HepG2 (cell line): ENCODE data around the gene CFD. TPM values are rescaled to one million over a fixed set of nuclear protein-coding genes. Genes with fewer than 3 reads are reported as not detected.
A peak's percentile ranks its signal among the peaks of the same experiment; 100 is the strongest.

Experiments
- ATAC-seq: fragments of 200-7000 bp; cut with Tn5 transposase; 3 replicates; pipeline ENCODE4 v1.9.1; 2020; ENCODE audit warnings: mild to moderate bottlenecking, moderate library complexity
- BruUV-seq: library from RNA; stranded (reverse); fragments of 400-500 nt; replicated peaks from 2 replicates; lab custom pipeline; 2021; lab: Mats Ljungman, UMichigan
- CTCF ChIA-PET: fragments of 300-600 bp; formaldehyde crosslinking; extraction: SDS; loops from one replicate; lab custom pipeline; 2021; ENCODE audit warnings: low total read pairs, inconsistent platforms, low intra/inter-chr PET ratio; lab: Yijun Ruan, JAX
- POLR2A ChIA-PET: fragments of 350-600 bp; sonication (Branson Sonifier 250); formaldehyde crosslinking; loops from one replicate; lab custom pipeline; 2020; ENCODE audit warnings: antibody characterized with exemption, inconsistent platforms; lab: Yijun Ruan, JAX
- DNase-seq: peaks from one replicate; pipeline ENCODE4 v3.0.0-alpha.2; 2015; ENCODE audit warnings: low spot score
- FAIRE-seq: peaks from 3 replicates; lab custom pipeline; 2011; peaks lifted over from hg19 to GRCh38; lab: Jason Lieb, UNC
- H2AFZ ChIP-seq: one replicate; pipeline ENCODE4 v1.6.1; 2011; ENCODE audit warnings: low read length, inconsistent platforms
- H3K27ac ChIP-seq: fragments of 300-600 bp; 3 replicates; pipeline ENCODE4 v1.8.0; 2011; ENCODE audit warnings: mixed run types, mild to moderate bottlenecking, mixed read lengths, low read length, inconsistent platforms; ENCODE audit not compliant: insufficient read depth; ENCODE audit errors: extremely low read length
- H3K27me3 ChIP-seq, 2 experiments: fragments of 200-600 bp in 1 of 2; 2 replicates in 1 of 2; 3 replicates in 1 of 2; pipeline versions ENCODE4 v1.6.0 to v1.8.0; 2011; ENCODE audit warnings: low read length in 2 of 2, mild to moderate bottlenecking in 2 of 2, moderate library complexity in 2 of 2, inconsistent platforms in 1 of 2; ENCODE audit not compliant: insufficient read depth in 2 of 2, control insufficient read depth in 1 of 2
- H3K36me3 ChIP-seq, 2 experiments: fragments of 200-600 bp in 1 of 2; replicated peaks in 1 of 2; 2 replicates in 1 of 2; 3 replicates in 1 of 2; pipeline versions ENCODE4 v1.5.1 to v1.8.0; 2011; ENCODE audit warnings: low read length in 2 of 2, inconsistent platforms in 1 of 2; ENCODE audit not compliant: insufficient read depth in 2 of 2, control insufficient read depth in 1 of 2
- H3K4me1 ChIP-seq: 2 replicates; pipeline ENCODE4 v1.5.1; 2012; ENCODE audit warnings: low read length, inconsistent platforms; ENCODE audit not compliant: insufficient read depth
- H3K4me2 ChIP-seq: 2 replicates; pipeline ENCODE4 v1.6.0; 2011; ENCODE audit warnings: low read depth, low read length, inconsistent platforms
- H3K4me3 ChIP-seq, 3 experiments: fragments of 200-600 bp in 1 of 3; sonication (generic), shearing (Covaris generic) in 1 of 3; replicated peaks in 1 of 3; 2 replicates each; pipeline ENCODE4 v1.5.1; 2011 to 2016; ENCODE audit warnings: low read length in 3 of 3, inconsistent platforms in 2 of 3, low read depth in 2 of 3, mild to moderate bottlenecking in 2 of 3, control low read depth in 1 of 3, mixed read lengths in 1 of 3; ENCODE audit not compliant: insufficient read depth in 1 of 3
- H3K79me2 ChIP-seq: one replicate; pipeline ENCODE4 v1.6.1; 2011; ENCODE audit warnings: low read length, inconsistent platforms; ENCODE audit not compliant: insufficient read depth
- H3K9ac ChIP-seq: 2 replicates; pipeline ENCODE4 v1.6.0; 2011; ENCODE audit warnings: mild to moderate bottlenecking, low read depth, low read length, inconsistent platforms; ENCODE audit not compliant: insufficient read depth
- H3K9me3 ChIP-seq: 2 replicates; pipeline ENCODE4 v1.5.1; 2012; ENCODE audit warnings: mild to moderate bottlenecking, low read length
- H4K20me1 ChIP-seq: 2 replicates; pipeline ENCODE4 v1.6.0; 2011; ENCODE audit warnings: inconsistent platforms, mild to moderate bottlenecking, low read length, moderate library complexity; ENCODE audit not compliant: insufficient read depth
- ATF5 ChIP-seq: sonication (generic); formaldehyde crosslinking; IDR thresholded peaks from 2 replicates; pipeline ENCODE4 v1.4.0; 2020; ENCODE audit warnings: mild to moderate bottlenecking, low read depth, missing genetic modification reagents
- UBTF ChIP-seq: sonication (generic); formaldehyde crosslinking; IDR thresholded peaks from 2 replicates; pipeline ENCODE4 v1.4.0; 2020; ENCODE audit warnings: mild to moderate bottlenecking, missing genetic modification reagents
- ZNF577 ChIP-seq: sonication (generic); formaldehyde crosslinking; IDR thresholded peaks from 2 replicates; pipeline ENCODE4 v1.4.0; 2020; ENCODE audit warnings: mild to moderate bottlenecking, low read depth, missing genetic modification reagents, borderline replicate concordance
- WGBS: methylation state at CpG from one replicate; pipeline ENCODE4 v1.1.6; 2017; ENCODE audit warnings: low lambda C conversion rate; 5-methylcytosine and 5-hydroxymethylcytosine counted together
- in situ Hi-C: cut with HindIII; loops from 2 replicates; pipeline ENCODE4 v1.10.0; 2017; ENCODE audit warnings: low pct_unique_long_range_greater_than_20kb; ENCODE audit not compliant: extremely low pct_ligation_motif_present
- intact Hi-C: fragments of 100-400 bp; cut with micrococcal nuclease; formaldehyde crosslinking; loops from one replicate; pipeline ENCODE4 v1.10.0; 2022; ENCODE audit not compliant: unreplicated experiment
- polyA plus RNA-seq, 8 experiments: library from polyadenylated mRNA; depleted of rRNA in 3 of 8; stranded (reverse) in 7 of 8; unstranded in 1 of 8; fragments of >200 nt; fragmentation: Illumina TruSeq in 4 of 8; extraction: Trizol in 4 of 8; gene quantifications; 2 replicates each; pipeline versions ENCODE4 v1.2.1 to v1.2.3, GENCODE V29; 2011 to 2016; ENCODE audit warnings: low read depth in 4 of 8, missing spikeins in 1 of 8, mixed read lengths in 1 of 8; ENCODE audit not compliant: insufficient read depth in 1 of 8
- total RNA-seq, 5 experiments: library from RNA; depleted of rRNA; stranded (reverse); fragments of >200 nt; fragmentation: Illumina TruSeq; extraction: Trizol; gene quantifications; 2 replicates each; pipeline ENCODE4 v1.2.3, GENCODE V29; 2016; ENCODE audit warnings: low read depth in 1 of 5
- TF ChIP-seq, protein P1 (sequence below): sonication (generic); formaldehyde crosslinking; IDR thresholded peaks from 2 replicates; pipeline ENCODE4 v1.5.0; 2020; ENCODE audit warnings: mild to moderate bottlenecking, missing genetic modification reagents

The CFD gene
- total and polyA plus RNA-seq, 2 of the 13 experiments (the other 11 are each of a cell fraction or from before 2014, with no cell fraction given): 2.3 to 4.6 TPM

DNA sequence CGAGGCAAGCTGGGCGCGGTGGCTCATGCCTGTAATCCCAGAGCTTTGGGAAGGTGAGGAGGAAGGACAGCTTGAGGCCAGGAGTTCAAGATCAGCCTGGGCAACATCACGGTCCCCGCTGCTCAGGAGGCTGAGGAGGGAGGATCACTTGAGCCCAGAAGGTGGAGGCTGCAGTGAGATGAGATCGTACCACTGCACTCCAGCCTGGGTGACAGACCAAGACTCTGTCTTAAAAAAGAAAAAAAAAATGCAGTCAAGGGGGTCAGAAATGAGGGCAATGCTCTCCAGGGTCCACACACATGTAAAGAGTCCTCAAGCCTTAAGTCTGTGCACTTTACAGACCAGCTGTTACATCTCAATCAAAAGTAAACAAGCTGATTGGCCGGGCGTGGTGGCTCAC is 45.1 kb downstream of the CFD start:
- Histone ChIP-seq H4K20me1 (no peaks in the 10 kb centered on the region; the same call in 1 of the 2 replicates), H3K9me3 (no peaks in the 10 kb centered on the region), H3K9ac (no peak overlapping the region), H3K36me3 (peaks cover 4 to 6% of the 10 kb centered on the region in 2 experiments; a peak in 3 of 5 replicates), H3K4me2 (no peak overlapping the region)
- BruUV-seq: no TSS peak
- no peak for FAIRE-seq
- TF ChIP-seq, protein P1, sequence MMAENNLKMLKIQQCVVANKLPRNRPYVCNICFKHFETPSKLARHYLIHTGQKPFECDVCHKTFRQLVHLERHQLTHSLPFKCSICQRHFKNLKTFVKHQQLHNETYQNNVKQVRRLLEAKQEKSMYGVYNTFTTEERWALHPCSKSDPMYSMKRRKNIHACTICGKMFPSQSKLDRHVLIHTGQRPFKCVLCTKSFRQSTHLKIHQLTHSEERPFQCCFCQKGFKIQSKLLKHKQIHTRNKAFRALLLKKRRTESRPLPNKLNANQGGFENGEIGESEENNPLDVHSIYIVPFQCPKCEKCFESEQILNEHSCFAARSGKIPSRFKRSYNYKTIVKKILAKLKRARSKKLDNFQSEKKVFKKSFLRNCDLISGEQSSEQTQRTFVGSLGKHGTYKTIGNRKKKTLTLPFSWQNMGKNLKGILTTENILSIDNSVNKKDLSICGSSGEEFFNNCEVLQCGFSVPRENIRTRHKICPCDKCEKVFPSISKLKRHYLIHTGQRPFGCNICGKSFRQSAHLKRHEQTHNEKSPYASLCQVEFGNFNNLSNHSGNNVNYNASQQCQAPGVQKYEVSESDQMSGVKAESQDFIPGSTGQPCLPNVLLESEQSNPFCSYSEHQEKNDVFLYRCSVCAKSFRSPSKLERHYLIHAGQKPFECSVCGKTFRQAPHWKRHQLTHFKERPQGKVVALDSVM (CRISPR knock-in tag): peak; percentile 65; the same call in 1 of the 2 replicates
- no peak for TF ChIP-seq ATF5 (CRISPR knock-in tag)
- TF ChIP-seq UBTF (CRISPR knock-in tag): no peak
- no peak for TF ChIP-seq ZNF577 (CRISPR knock-in tag)
- TF ChIP-seq, all 625 proteins: peak for 1
- Histone ChIP-seq H3K27me3 (no peaks in the 10 kb centered on the region), H2AFZ (no peak overlapping the region), H3K79me2 (peaks cover 4% of the 10 kb centered on the region), H3K27ac (no peak overlapping the region), H3K4me3 (no peak overlapping the region), H3K4me1 (peaks cover 10% of the 10 kb centered on the region)
- ChIA-PET POLR2A (interaction anchor here (0.8 kb wide), 1 partner anchor 12 kb away, joined by 3 read pairs; the partner anchor contains the start of gene MED16), CTCF (no interaction called here)
- intact Hi-C loops: no loop called here
- 96% methylated on average over 8 of the region's 8 CpGs for WGBS
- in situ Hi-C loops: no loop called here
- no peak for ATAC-seq
- DNase-seq: no peak
